ENCODE measurements around the gene RAI1.

RAI1 gene

DNA sequence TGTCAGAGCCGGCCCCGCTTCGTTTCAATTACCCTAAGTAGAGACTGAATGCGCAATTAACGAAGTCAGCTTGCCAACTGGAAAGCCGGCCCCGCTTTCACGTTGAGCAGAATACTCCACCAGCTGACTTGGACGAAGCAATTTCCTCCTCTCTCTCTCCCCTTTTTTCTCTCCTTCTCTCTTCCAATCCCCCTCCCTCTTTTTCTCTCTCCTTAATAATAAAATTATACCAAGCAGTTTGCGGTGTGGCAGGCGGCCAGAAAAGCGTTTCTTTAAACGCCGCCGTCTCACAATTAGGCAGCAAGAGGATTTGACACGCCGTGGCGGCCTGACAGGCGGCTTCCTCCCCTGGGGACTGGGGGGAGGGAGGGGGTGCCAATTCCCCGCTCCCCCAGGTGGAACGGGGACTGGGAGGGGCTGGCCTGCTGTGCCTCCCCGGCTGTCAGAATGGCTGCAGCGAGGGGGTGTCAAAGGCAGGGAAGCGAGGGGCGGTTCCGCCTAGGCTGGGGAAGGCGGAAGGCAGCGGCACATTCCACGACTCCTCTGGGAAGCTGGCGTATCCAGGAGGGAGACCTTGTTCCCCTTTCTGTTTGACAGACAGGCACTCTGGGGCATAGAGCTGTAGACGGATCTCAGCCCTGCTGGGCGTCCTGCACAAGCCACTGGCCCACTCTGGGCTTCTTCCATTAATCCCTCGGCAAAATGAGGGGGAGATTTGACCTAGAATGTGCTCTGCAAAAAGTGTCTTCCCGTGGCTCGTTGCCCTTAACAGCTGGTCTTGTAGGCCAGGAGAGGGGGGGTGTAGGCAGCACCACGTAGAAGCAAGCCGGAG, 102.8 kb downstream of the RAI1 start:
- TF ChIP-seq, protein P1, sequence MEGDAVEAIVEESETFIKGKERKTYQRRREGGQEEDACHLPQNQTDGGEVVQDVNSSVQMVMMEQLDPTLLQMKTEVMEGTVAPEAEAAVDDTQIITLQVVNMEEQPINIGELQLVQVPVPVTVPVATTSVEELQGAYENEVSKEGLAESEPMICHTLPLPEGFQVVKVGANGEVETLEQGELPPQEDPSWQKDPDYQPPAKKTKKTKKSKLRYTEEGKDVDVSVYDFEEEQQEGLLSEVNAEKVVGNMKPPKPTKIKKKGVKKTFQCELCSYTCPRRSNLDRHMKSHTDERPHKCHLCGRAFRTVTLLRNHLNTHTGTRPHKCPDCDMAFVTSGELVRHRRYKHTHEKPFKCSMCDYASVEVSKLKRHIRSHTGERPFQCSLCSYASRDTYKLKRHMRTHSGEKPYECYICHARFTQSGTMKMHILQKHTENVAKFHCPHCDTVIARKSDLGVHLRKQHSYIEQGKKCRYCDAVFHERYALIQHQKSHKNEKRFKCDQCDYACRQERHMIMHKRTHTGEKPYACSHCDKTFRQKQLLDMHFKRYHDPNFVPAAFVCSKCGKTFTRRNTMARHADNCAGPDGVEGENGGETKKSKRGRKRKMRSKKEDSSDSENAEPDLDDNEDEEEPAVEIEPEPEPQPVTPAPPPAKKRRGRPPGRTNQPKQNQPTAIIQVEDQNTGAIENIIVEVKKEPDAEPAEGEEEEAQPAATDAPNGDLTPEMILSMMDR (IDR thresholded peaks at IDR 0.05; ENCODE audit: low read length, missing control alignments): no peak
- DNase-seq (ENCODE audit: low read depth): peak; percentile 49

DNA sequence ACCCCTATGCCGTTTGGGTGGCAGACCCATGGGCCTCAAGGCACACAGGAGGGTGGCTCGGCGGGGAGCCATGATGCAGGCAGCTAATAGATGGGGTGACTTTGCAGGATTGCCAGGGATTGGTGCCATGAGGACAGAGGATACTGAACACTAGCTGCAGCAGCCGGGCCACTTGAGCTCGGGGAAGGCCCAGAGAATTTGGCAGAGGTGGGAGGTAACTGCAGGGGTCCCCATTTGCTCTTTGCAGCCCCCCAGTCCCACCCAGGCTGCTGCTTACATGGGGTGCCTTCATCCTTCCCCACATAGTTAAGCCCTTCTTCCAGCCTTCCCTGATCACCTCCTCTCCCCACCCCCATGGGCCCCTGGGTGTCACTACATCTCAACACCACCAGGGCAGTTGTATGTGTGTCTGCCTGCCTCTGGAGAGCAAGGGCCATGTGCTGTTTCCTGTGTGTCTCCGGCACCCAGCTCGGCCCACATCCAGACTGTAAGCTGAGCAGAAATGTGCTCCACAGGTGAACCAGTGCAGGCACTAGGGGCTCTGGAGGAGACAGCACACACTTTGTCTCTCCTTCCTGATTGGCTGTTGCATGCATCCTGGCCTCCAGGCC, 103.5 kb downstream of the RAI1 start:
- H3K4me3 ChIP-seq (replicated peaks; ENCODE audit: low read depth, low read length): no peak overlapping the region
- TF ChIP-seq, protein P1 (IDR thresholded peaks at IDR 0.05; ENCODE audit: low read length, missing control alignments): peak; percentile 7
- DNase-seq (ENCODE audit: low read depth): no peak

More for the DNA sequence above, 102.8 kb downstream of the RAI1 start:
- H3K4me3 ChIP-seq (replicated peaks; ENCODE audit: low read depth, low read length): peak overlapping the region; percentile 36

DNA sequence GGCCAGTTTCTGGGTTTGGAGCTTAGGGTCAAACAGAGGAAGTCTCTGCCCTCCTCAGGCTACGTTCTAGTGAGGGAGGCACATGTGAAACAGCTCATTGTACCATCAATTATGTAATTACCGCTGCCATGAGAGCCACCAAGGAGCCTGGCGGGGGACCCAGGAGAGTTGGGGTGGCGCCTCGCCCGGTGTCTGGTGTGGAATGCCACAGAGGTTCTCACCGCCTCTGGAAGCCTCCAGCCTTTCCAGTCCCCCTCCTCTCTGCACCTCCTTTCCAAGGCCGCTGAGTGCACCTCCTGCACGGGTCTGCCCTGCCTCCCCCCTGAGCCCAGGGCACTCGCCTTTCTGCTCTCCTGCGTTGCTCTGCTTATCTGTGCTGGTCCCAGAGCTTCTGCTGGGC, 104.1 kb downstream of the RAI1 start:
- no peak for DNase-seq (ENCODE audit: low read depth)
- no peak overlapping the region for H3K4me3 ChIP-seq (replicated peaks; ENCODE audit: low read depth, low read length)
- TF ChIP-seq, protein P1 (IDR thresholded peaks at IDR 0.05; ENCODE audit: low read length, missing control alignments): no peak

DNA sequence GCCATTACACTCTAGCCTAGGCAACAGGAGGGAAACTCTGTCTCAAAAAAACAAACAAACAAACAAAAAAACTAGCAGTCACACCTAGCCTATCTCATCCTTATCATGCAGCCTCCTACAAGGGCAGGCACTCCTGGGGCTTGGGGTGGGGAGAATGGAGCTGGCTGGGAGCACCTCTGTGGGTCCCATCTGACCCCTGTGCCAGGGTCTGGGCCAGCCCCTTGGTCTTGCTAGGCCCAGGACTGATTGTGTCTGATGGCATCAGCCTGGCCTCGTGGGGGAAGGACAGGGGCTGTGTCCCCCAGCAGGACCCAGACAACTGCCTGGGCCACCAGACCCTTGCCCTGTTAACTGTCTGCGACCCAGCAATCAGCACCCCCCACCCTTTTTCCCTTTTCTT, 105.7 kb downstream of the RAI1 start:
- H3K4me3 ChIP-seq (replicated peaks; ENCODE audit: low read depth, low read length): no peak overlapping the region
- no peak for DNase-seq (ENCODE audit: low read depth)
- TF ChIP-seq, protein P1 (IDR thresholded peaks at IDR 0.05; ENCODE audit: low read length, missing control alignments): no peak

DNA sequence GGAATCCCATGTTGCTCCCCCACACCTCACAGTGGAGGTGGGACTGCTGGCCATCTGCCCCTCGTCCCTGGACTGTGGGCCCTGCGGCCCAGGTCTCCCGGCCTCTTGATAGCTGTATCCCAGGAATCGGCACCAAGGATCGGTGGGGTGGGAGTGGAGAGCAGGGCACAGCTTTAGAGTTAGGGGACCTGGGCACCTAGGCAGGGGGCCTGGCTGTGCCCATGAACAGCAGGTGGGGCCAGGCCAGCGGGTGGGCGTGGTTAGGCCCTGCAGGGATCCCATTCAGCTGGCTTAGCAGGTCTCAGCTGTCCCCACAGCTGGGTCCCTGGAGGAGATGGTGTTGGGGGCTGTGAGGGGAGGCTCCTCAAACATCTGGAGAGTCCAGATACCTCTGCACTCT, 106.3 kb downstream of the RAI1 start:
- DNase-seq (ENCODE audit: low read depth): no peak
- TF ChIP-seq, protein P1 (IDR thresholded peaks at IDR 0.05; ENCODE audit: low read length, missing control alignments): no peak
- H3K4me3 ChIP-seq (replicated peaks; ENCODE audit: low read depth, low read length): no peak overlapping the region

DNA sequence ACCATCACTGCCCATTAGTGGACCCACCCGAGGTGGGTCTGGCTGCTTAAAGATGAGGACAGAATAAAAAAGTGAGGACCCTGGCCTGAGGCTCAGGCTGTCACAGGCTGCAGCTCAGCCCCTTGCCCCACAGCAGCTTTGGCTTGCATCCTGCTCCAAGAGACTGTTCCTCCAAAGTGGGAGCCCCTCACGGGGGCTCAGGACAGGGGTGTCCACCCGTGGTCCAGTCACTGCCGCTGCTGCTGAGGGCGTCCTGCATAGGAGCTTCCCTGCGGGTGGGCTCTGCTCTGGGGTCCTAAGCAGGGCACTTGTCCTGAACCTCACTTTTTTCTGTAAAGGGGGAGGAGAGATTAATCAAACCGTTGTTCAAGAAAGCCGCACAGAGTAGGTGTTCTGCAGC, 107.7 kb downstream of the RAI1 start:
- TF ChIP-seq, protein P1 (IDR thresholded peaks at IDR 0.05; ENCODE audit: low read length, missing control alignments): no peak
- no peak for DNase-seq (ENCODE audit: low read depth)
- H3K4me3 ChIP-seq (replicated peaks; ENCODE audit: low read depth, low read length): no peak overlapping the region
